ENCODE data around the gene LCN6. TPM values are rescaled to one million over a fixed set of nuclear protein-coding genes. Genes with fewer than 3 reads are reported as not detected.
A peak's percentile ranks its signal among the peaks of the same experiment; 100 is the strongest.

LCN6 gene
- total and polyA plus RNA-seq, 2 of the 13 experiments (the other 11 are each of a cell fraction or from before 2014, with no cell fraction given), result not detected

DNA sequence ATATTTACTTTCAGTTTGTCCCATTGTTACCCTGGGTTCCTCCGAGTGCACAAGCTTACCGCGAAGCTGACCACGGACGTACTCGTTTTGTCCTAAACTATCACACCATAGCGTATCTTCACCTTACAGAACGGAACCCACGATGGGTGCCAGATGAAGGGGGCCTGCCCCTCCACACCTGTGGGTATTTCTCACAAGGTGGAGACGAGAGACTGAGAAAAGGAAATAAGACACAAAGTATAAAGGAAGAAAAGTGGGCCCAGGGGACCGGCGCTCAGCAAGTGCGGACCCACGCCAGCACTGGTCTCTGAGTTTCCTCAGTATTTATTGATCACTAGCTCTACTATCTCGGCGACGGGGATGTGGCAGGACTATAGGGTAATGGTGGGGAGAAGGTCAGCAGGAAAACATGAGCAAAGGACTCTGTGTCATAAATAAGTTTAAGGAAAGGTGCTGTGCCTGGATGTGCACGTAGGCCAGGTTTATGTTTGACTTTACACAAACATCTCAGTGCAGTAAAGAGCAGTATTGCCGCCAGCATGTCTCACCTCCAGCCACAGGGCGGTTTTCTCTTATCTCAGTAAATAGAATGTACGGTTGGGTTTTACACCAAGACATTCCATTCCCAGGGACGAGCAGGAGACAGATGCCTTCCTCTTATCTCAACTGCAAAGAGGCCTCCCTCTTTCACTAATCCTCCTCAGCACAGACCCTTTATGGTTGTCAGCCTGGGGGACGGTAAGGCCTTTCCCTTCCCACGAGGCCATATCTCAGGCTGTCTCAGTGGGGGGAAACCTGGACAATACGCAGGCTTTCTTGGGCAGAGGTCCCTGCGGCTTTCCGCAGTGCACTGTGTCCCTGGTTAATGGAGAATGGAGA is 40.6 kb upstream of the LCN6 start (continued):
- peak; percentile 52; the same call in 1 of the 2 replicates for TF ChIP-seq HOXA5 (CRISPR knock-in tag; IDR thresholded peaks at IDR 0.05)
- TF ChIP-seq SALL1 (CRISPR knock-in tag; IDR thresholded peaks at IDR 0.05), result peak; percentile 63
- TF ChIP-seq EP300 (IDR thresholded peaks at IDR 0.05; ENCODE audit: low read depth in 2 of 2, low read length in 2 of 2), result peak in 1 of 2 experiments; percentile 72; a peak in 1 of 4 replicates
- TF ChIP-seq EP300 (CRISPR knock-in tag; IDR thresholded peaks at IDR 0.05; ENCODE audit: borderline replicate concordance), result peak; percentile 48; the same call in 1 of the 2 replicates
- TF ChIP-seq ZFX (CRISPR knock-in tag; IDR thresholded peaks at IDR 0.05; ENCODE audit: low read depth), result peak; percentile 58; the same call in 1 of the 2 replicates
- TF ChIP-seq, protein P1, sequence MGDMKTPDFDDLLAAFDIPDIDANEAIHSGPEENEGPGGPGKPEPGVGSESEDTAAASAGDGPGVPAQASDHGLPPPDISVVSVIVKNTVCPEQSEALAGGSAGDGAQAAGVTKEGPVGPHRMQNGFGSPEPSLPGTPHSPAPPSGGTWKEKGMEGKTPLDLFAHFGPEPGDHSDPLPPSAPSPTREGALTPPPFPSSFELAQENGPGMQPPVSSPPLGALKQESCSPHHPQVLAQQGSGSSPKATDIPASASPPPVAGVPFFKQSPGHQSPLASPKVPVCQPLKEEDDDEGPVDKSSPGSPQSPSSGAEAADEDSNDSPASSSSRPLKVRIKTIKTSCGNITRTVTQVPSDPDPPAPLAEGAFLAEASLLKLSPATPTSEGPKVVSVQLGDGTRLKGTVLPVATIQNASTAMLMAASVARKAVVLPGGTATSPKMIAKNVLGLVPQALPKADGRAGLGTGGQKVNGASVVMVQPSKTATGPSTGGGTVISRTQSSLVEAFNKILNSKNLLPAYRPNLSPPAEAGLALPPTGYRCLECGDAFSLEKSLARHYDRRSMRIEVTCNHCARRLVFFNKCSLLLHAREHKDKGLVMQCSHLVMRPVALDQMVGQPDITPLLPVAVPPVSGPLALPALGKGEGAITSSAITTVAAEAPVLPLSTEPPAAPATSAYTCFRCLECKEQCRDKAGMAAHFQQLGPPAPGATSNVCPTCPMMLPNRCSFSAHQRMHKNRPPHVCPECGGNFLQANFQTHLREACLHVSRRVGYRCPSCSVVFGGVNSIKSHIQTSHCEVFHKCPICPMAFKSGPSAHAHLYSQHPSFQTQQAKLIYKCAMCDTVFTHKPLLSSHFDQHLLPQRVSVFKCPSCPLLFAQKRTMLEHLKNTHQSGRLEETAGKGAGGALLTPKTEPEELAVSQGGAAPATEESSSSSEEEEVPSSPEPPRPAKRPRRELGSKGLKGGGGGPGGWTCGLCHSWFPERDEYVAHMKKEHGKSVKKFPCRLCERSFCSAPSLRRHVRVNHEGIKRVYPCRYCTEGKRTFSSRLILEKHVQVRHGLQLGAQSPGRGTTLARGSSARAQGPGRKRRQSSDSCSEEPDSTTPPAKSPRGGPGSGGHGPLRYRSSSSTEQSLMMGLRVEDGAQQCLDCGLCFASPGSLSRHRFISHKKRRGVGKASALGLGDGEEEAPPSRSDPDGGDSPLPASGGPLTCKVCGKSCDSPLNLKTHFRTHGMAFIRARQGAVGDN (CRISPR knock-in tag; IDR thresholded peaks at IDR 0.05), result peak; percentile 50; the same call in 1 of the 2 replicates
- TF ChIP-seq, protein P2, sequence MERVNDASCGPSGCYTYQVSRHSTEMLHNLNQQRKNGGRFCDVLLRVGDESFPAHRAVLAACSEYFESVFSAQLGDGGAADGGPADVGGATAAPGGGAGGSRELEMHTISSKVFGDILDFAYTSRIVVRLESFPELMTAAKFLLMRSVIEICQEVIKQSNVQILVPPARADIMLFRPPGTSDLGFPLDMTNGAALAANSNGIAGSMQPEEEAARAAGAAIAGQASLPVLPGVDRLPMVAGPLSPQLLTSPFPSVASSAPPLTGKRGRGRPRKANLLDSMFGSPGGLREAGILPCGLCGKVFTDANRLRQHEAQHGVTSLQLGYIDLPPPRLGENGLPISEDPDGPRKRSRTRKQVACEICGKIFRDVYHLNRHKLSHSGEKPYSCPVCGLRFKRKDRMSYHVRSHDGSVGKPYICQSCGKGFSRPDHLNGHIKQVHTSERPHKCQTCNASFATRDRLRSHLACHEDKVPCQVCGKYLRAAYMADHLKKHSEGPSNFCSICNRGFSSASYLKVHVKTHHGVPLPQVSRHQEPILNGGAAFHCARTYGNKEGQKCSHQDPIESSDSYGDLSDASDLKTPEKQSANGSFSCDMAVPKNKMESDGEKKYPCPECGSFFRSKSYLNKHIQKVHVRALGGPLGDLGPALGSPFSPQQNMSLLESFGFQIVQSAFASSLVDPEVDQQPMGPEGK (CRISPR knock-in tag; IDR thresholded peaks at IDR 0.05), result peak; percentile 15; the same call in 1 of the 2 replicates
- TF ChIP-seq, protein P3, sequence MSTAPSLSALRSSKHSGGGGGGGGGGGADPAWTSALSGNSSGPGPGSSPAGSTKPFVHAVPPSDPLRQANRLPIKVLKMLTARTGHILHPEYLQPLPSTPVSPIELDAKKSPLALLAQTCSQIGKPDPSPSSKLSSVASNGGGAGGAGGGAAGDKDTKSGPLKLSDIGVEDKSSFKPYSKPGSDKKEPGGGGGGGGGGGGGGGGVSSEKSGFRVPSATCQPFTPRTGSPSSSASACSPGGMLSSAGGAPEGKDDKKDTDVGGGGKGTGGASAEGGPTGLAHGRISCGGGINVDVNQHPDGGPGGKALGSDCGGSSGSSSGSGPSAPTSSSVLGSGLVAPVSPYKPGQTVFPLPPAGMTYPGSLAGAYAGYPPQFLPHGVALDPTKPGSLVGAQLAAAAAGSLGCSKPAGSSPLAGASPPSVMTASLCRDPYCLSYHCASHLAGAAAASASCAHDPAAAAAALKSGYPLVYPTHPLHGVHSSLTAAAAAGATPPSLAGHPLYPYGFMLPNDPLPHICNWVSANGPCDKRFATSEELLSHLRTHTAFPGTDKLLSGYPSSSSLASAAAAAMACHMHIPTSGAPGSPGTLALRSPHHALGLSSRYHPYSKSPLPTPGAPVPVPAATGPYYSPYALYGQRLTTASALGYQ (CRISPR knock-in tag; IDR thresholded peaks at IDR 0.05), result peak; percentile 85
- peak; percentile 18; the same call in 1 of the 2 replicates for TF ChIP-seq ZC3H13 (CRISPR knock-in tag; IDR thresholded peaks at IDR 0.05)
- TF ChIP-seq GATAD1 (CRISPR knock-in tag; IDR thresholded peaks at IDR 0.05), result peak; percentile 6; the same call in 1 of the 2 replicates
- TF ChIP-seq SOX5 (CRISPR knock-in tag; IDR thresholded peaks at IDR 0.05; ENCODE audit: borderline replicate concordance), result peak; percentile 50; the same call in 1 of the 2 replicates
- peak; percentile 34; the same call in 1 of the 2 replicates for TF ChIP-seq HNF4A (CRISPR knock-in tag; IDR thresholded peaks at IDR 0.05)
- peak; percentile 85 for TF ChIP-seq MED8 (CRISPR knock-in tag; IDR thresholded peaks at IDR 0.05; ENCODE audit: insufficient replicate concordance)
- TF ChIP-seq AKAP8 (CRISPR knock-in tag; IDR thresholded peaks at IDR 0.05), result peak; percentile 62; the same call in 1 of the 2 replicates
- TF ChIP-seq, protein P4, sequence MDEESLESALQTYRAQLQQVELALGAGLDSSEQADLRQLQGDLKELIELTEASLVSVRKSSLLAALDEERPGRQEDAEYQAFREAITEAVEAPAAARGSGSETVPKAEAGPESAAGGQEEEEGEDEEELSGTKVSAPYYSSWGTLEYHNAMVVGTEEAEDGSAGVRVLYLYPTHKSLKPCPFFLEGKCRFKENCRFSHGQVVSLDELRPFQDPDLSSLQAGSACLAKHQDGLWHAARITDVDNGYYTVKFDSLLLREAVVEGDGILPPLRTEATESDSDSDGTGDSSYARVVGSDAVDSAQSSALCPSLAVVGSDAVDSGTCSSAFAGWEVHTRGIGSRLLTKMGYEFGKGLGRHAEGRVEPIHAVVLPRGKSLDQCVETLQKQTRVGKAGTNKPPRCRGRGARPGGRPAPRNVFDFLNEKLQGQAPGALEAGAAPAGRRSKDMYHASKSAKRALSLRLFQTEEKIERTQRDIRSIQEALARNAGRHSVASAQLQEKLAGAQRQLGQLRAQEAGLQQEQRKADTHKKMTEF (CRISPR knock-in tag; IDR thresholded peaks at IDR 0.05), result peak; percentile 85
- TF ChIP-seq KAT7 (CRISPR knock-in tag; IDR thresholded peaks at IDR 0.05; ENCODE audit: borderline replicate concordance), result 0 out of 2 replicates have a peak, but pooled peaks have one; percentile 36
- TF ChIP-seq DPF2 (CRISPR knock-in tag; IDR thresholded peaks at IDR 0.05; ENCODE audit: borderline replicate concordance, low read depth), result 0 out of 2 replicates have a peak, but pooled peaks have one; percentile 62
- peak; percentile 48; the same call in 1 of the 2 replicates for TF ChIP-seq TARDBP (CRISPR knock-in tag; IDR thresholded peaks at IDR 0.05)
- peak; percentile 64; the same call in 1 of the 2 replicates for TF ChIP-seq ZBTB7B (CRISPR knock-in tag; IDR thresholded peaks at IDR 0.05)
